Fibroblast of mammary gland (primary cell): Measurements from ENCODE around the gene CDH4.

ENCODE experiments used
- DNase-seq: peaks from one replicate; pipeline ENCODE4 v3.0.0-alpha.2; 2010; ENCODE audit warnings: low read depth
- H3K4me3 ChIP-seq: 2 replicates; pipeline ENCODE4 v1.5.1; 2011; ENCODE audit warnings: low read depth, mild to moderate bottlenecking, low read length, moderate library complexity; ENCODE audit not compliant: control insufficient read depth
- TF ChIP-seq, protein P1 (sequence below): conservative IDR thresholded peaks from 2 replicates; pipeline ENCODE4 v1.5.1; 2011; ENCODE audit warnings: low read depth, low read length, inconsistent platforms; ENCODE audit not compliant: control insufficient read depth, insufficient read depth

Gene CDH4

DNA sequence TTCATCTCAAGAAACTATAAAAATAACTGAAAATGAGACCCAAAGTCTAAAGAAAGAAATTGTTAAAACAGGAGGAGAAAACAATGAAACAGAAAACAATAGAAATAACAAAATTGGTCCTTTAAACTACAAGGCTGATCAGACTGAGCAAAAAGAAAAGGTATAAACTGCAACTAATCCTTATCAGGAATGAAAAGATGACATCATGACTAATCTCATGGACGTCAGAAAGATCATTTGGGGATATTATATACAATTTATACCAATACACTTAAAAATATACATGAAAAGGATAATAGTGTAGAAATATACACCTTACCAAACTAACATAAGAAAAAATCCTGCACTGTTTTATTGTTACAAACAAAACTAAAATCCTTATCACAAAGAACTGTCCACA is 498.0 kb downstream of the CDH4 start:
- H3K4me3 ChIP-seq, result no peak overlapping the region
- no peak for DNase-seq
- TF ChIP-seq, protein P1, sequence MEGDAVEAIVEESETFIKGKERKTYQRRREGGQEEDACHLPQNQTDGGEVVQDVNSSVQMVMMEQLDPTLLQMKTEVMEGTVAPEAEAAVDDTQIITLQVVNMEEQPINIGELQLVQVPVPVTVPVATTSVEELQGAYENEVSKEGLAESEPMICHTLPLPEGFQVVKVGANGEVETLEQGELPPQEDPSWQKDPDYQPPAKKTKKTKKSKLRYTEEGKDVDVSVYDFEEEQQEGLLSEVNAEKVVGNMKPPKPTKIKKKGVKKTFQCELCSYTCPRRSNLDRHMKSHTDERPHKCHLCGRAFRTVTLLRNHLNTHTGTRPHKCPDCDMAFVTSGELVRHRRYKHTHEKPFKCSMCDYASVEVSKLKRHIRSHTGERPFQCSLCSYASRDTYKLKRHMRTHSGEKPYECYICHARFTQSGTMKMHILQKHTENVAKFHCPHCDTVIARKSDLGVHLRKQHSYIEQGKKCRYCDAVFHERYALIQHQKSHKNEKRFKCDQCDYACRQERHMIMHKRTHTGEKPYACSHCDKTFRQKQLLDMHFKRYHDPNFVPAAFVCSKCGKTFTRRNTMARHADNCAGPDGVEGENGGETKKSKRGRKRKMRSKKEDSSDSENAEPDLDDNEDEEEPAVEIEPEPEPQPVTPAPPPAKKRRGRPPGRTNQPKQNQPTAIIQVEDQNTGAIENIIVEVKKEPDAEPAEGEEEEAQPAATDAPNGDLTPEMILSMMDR, result no peak

DNA sequence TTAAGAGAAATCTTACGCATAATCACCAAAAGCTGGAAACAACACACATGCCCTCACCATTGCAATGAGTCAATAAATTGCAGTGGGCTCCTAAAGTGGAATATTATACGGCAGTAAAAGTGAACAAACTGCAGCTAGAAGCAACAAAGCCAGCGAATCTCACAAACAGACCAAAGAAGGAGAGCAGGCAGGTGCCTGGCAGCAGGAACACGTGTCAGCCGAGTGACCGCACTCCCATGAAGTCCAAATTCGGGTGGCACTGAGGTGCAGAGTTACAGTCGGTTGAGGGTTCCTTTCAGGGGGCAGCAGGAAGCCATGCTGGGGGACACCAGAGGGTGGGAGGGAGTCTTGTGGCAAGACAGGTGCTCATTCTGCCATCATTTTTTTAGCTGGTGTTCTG is 500.5 kb downstream of the CDH4 start:
- H3K4me3 ChIP-seq, result no peak overlapping the region
- DNase-seq, result no peak
- TF ChIP-seq, protein P1, result no peak

DNA sequence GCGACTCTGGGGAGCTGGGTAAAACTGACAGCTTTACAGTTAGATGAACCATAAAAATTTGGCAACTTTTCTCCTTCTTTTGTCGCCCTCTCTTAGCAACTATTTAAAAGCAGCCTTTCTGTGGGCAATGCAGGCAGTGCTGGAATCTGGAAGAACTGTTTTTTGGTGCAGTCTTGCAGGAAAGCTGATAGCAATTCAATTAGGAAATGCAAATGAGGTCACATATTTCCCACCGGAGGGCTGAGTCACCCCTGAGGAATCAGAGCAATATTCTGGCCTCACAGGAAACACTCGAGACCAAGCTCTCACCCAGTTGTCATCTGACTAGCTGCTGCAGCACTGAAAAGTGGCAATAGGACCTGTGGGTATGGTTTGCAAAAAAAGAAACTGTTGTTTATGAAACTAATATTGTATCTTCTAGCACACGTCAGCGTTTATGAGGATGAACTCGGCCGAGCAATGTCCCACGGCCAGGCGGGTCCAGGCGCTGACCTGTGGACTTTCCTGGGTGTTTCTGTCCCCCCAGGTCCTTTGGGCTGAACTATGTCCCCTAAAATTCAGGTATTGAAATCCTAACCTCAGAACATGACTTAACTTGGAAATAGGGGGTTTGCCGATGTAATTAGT is 501.4 kb downstream of the CDH4 start:
- peak; percentile 62 for DNase-seq
- TF ChIP-seq, protein P1, result no peak
- no peak overlapping the region for H3K4me3 ChIP-seq

DNA sequence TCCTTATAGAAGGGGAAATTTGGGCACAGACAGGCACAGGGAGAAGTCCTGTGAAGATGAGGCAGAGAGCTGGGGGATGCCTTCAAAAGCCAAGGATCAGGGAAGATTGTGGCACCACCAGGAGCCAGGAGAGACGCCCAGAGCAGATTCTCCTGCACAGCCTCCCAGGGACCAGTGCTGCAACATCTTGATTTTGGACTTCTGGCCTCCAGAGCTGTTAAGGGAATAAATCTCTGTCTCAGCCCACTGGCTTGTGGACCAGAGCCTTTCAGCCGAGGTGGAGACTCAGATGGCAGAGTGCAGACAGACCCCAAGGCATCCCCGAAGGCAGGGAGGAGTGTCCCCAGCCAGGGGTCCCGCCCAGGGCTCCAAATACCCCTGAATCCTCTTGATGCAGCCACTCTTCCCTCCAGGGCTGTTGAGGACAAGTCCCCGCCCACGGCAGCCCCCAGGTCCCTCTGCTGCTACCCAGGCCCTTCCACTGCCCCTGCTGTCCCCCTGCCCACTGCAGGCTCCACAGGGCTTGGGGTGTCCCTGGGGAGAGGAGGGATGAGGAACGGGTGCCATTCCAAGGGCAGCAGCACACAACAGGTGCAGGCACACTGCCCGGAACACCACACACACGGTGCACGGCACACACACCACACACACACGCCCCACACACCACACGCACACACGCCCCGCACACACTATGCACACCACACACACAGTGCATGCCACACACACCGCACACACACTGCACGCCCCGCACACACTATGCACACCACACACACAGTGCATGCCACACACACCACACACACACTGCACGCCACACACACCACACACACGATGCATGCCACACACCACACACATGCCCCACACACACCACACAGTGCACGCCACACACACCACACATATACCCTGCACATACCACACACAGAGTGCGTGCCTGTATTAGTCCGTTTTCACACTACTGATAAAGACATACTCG is 502.2 kb downstream of the CDH4 start:
- no peak overlapping the region for H3K4me3 ChIP-seq
- no peak for DNase-seq
- TF ChIP-seq, protein P1, result no peak

DNA sequence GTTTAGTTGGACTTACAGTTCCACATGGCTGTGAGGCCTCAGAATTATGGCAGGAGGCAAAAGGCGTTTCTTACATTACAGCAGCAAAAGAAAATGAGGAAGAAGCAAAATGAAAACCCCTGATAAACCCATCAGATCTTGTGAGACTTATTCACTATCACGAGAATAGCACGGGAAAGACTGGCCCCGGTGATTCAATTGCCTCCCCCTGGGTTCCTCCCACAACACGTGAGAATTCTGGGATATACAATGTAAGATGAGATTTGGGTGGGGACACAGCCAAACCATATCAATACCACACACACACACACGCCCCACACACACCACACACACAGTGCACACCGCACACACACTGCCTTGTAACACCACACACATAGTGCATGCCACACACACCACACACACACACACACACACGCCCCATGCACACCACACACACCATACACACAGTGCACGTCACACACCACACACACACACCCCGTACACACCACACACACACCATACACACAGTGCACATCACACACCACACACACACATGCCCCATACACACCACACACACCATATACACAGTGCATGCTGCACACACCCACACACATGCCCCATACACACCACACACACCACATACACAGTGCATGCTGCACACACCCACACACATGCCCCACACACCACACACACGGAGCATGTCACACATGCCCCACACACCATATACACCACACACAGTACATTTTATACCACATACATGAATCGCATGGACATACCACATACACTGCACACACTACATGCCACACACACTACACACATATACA is 503.1 kb downstream of the CDH4 start:
- TF ChIP-seq, protein P1, result no peak
- peak; percentile 3 for DNase-seq
- no peak overlapping the region for H3K4me3 ChIP-seq

DNA sequence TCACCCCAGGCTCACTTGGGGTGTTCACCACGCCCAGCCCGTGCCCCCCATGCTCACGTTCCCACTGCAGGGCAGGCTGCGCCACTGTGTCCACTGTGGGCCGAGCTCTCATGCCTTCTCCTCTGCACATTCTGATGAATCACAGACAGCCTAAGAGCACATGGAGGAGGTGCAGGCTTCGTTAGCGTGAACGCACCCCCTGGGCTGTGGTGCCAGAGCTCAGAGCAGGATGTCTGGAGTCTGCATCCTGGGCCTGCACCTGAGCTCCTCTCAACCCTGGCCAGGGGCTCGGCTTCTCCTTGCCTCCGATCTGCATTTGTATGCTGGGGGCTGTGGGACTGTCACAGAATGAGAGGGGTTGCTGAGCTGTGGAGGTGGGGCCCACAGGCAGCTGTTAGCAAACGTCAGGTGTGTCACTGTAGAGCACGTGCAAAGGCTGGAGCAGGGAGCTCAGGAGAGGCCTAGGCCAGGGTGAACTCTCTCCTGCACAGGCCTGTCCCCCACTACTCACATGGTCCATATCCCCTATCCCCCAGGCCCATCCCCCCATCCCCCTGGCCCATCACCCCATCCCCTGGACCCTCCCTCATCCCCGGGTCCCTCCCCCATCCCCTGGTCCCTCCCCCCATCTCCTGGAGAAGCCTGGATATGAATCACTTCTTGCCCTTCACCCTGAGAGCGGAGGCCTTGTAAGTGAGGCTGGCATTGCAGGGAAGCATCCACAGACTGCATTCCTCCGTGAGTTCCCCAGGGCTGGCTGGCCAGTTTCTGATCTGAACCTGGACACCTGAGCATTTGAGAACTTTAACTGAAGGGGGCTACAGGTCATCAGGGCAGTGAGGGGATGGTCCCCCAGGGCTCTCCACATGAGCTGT is 504.1 kb downstream of the CDH4 start:
- TF ChIP-seq, protein P1, result no peak
- DNase-seq, result no peak
- no peak overlapping the region for H3K4me3 ChIP-seq
